ENCODE results near the gene NCAM2. TPM values are rescaled to one million over a fixed set of nuclear protein-coding genes. Genes with fewer than 3 reads are reported as not detected.

NCAM2 gene
- total RNA-seq, 1 donor from 2014 or later = 4.3 TPM

DNA sequence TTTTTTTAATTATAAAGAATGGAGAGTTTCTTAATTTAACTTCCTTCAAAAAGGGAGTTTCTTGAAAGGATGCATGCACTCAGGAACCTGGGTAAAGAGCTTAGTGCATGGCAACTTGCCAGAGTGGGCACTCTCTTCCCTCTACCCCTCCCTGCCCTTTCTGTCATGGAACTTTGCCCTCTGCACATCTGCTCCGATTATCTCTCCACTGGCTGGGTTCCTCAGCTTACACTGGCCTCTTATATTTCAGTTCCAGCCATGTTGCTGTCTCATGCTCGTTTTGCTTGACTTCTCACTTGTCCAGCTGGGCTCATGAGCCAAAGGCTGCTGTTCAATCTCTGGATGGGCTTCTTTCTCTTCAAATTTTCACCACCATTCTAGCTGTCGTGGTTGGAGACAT, 87.0 kb downstream of the NCAM2 start:
- no peaks in the 10 kb centered on the region for H3K36me3 Mint-ChIP-seq (ENCODE audit: unreplicated experiment)
- H3K27me3 Mint-ChIP-seq (ENCODE audit: unreplicated experiment) = no peaks in the 10 kb centered on the region
- TF ChIP-seq, protein P1, sequence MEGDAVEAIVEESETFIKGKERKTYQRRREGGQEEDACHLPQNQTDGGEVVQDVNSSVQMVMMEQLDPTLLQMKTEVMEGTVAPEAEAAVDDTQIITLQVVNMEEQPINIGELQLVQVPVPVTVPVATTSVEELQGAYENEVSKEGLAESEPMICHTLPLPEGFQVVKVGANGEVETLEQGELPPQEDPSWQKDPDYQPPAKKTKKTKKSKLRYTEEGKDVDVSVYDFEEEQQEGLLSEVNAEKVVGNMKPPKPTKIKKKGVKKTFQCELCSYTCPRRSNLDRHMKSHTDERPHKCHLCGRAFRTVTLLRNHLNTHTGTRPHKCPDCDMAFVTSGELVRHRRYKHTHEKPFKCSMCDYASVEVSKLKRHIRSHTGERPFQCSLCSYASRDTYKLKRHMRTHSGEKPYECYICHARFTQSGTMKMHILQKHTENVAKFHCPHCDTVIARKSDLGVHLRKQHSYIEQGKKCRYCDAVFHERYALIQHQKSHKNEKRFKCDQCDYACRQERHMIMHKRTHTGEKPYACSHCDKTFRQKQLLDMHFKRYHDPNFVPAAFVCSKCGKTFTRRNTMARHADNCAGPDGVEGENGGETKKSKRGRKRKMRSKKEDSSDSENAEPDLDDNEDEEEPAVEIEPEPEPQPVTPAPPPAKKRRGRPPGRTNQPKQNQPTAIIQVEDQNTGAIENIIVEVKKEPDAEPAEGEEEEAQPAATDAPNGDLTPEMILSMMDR (IDR thresholded peaks at IDR 0.05; ENCODE audit: partially characterized antibody, unreplicated experiment) = no peak
- no peak for DNase-seq
- no peaks in the 10 kb centered on the region for H3K4me1 Mint-ChIP-seq (ENCODE audit: low read depth, unreplicated experiment)
- H3K9me3 Mint-ChIP-seq (ENCODE audit: unreplicated experiment) = no peaks in the 10 kb centered on the region
- no peak overlapping the region for H3K27ac Mint-ChIP-seq (ENCODE audit: unreplicated experiment)
- H3K4me3 Mint-ChIP-seq (ENCODE audit: unreplicated experiment) = no peak overlapping the region

DNA sequence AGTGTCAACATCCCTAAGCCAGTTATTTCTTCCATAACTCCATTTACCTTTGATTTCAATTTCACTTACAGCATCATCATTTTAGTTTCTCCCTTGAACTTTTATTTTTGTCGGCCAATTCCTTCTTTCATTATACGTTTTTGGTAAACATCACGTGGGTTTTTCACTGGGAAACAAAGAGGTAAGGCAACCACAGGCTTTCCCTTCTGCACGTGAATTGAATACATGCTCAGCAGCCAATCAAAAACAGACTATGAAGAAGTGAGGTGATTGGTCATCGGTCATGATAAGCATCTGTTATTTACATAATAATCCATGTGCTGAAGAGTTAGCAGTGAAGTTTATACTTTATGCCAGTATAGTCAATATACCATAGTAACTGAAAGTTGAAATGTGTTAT, 98.7 kb downstream of the NCAM2 start:
- H3K4me1 Mint-ChIP-seq (ENCODE audit: low read depth, unreplicated experiment) = no peaks in the 10 kb centered on the region
- DNase-seq = no peak
- no peak overlapping the region for H3K27ac Mint-ChIP-seq (ENCODE audit: unreplicated experiment)
- TF ChIP-seq, protein P1 (IDR thresholded peaks at IDR 0.05; ENCODE audit: partially characterized antibody, unreplicated experiment) = no peak
- H3K27me3 Mint-ChIP-seq (ENCODE audit: unreplicated experiment) = no peaks in the 10 kb centered on the region
- H3K36me3 Mint-ChIP-seq (ENCODE audit: unreplicated experiment) = no peaks in the 10 kb centered on the region
- no peak overlapping the region for H3K4me3 Mint-ChIP-seq (ENCODE audit: unreplicated experiment)
- no peaks in the 10 kb centered on the region for H3K9me3 Mint-ChIP-seq (ENCODE audit: unreplicated experiment)

DNA sequence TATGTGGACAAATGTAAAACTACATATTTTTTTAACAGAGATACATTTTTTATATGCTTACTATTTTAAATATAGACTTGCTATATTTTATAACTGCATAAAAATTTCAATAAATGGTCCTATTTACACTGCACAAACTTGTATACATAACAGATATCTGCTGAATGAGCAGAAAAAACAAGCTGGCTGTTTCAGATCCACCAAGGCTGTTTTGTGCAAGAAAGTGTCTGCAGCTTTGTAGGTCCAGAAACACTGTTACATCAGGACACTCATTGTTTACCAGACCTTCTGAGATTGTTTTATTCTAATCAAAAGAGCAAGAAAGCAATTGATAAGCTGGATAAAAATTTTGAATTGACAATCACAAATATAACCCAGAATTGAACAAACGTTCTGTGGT, 99.3 kb downstream of the NCAM2 start:
- Mint-ChIP-seq H3K27me3 (ENCODE audit: unreplicated experiment) (no peaks in the 10 kb centered on the region), H3K9me3 (ENCODE audit: unreplicated experiment) (no peaks in the 10 kb centered on the region), H3K27ac (ENCODE audit: unreplicated experiment) (no peak overlapping the region), H3K4me3 (ENCODE audit: unreplicated experiment) (no peak overlapping the region), H3K4me1 (ENCODE audit: low read depth, unreplicated experiment) (no peaks in the 10 kb centered on the region), H3K36me3 (ENCODE audit: unreplicated experiment) (no peaks in the 10 kb centered on the region)
- DNase-seq = no peak
- TF ChIP-seq, protein P1 (IDR thresholded peaks at IDR 0.05; ENCODE audit: partially characterized antibody, unreplicated experiment) = no peak

DNA sequence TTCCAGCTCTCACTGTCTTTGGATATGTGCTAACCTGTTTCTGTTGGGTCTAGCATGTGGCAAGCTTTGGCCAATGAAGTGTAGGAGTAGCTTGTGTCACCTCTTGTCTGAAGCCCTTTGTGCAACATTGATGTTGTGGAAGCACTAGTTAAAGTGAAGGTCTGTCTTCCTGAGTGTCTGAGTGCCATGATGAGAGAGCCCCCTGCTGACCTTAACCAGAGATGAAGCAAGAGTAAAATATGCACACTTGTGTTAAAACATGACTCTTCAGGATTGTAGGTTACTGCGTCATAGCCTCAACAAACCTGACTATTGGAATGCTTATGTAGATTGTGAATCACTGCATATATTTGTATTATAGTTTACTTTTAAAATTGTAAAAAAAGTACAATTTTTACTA, 103.7 kb downstream of the NCAM2 start:
- DNase-seq = no peak
- H3K27ac Mint-ChIP-seq (ENCODE audit: unreplicated experiment) = no peak overlapping the region
- no peaks in the 10 kb centered on the region for H3K9me3 Mint-ChIP-seq (ENCODE audit: unreplicated experiment)
- no peak overlapping the region for H3K4me3 Mint-ChIP-seq (ENCODE audit: unreplicated experiment)
- H3K4me1 Mint-ChIP-seq (ENCODE audit: low read depth, unreplicated experiment) = no peaks in the 10 kb centered on the region
- no peaks in the 10 kb centered on the region for H3K36me3 Mint-ChIP-seq (ENCODE audit: unreplicated experiment)
- H3K27me3 Mint-ChIP-seq (ENCODE audit: unreplicated experiment) = no peaks in the 10 kb centered on the region
- TF ChIP-seq, protein P1 (IDR thresholded peaks at IDR 0.05; ENCODE audit: partially characterized antibody, unreplicated experiment) = peak; percentile 52

DNA sequence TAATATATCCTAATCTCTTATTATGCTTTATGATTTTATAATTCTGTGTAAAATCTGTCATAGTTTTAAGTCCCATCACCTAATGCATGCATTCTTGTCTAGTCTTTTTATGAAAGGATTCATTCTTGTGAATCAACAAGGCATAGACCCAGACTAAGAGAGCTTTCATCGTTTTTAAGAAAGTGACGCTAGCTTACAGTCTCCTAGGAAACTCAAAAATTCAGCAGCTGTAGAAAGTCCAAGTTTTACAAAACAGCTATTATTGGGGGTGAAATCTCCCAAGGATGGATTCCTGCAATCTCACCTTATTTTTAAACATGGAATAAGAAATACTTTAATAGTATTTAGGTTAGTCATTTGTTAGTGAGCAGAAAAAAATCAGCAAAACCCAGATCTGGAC, 104.7 kb downstream of the NCAM2 start:
- no peaks in the 10 kb centered on the region for H3K27me3 Mint-ChIP-seq (ENCODE audit: unreplicated experiment)
- no peak for DNase-seq
- H3K9me3 Mint-ChIP-seq (ENCODE audit: unreplicated experiment) = no peaks in the 10 kb centered on the region
- H3K27ac Mint-ChIP-seq (ENCODE audit: unreplicated experiment) = no peak overlapping the region
- H3K4me1 Mint-ChIP-seq (ENCODE audit: low read depth, unreplicated experiment) = no peaks in the 10 kb centered on the region
- no peaks in the 10 kb centered on the region for H3K36me3 Mint-ChIP-seq (ENCODE audit: unreplicated experiment)
- TF ChIP-seq, protein P1 (IDR thresholded peaks at IDR 0.05; ENCODE audit: partially characterized antibody, unreplicated experiment) = no peak
- H3K4me3 Mint-ChIP-seq (ENCODE audit: unreplicated experiment) = no peak overlapping the region

Data from glutamatergic neuron (in vitro differentiated cells).